Activated naive CD4-positive, alpha-beta T cell treated with anti-CD3 and anti-CD28 coated beads, Interleukin-2, amount 50 U/mL, for 72 hours (primary cell): ENCODE results near the gene PRAC2. TPM values are rescaled to one million over a fixed set of nuclear protein-coding genes. Genes with fewer than 3 reads are reported as not detected.

Experiments used
- ATAC-seq, 2 donors: fragments of 150-1000 bp; cut with Tn5 transposase; 2 replicates each; pipeline ENCODE4 v1.10.0; 2021; ENCODE audit warnings: mild to moderate bottlenecking in 2 of 2, moderate library complexity in 2 of 2
- DNase-seq, 2 donors: peaks; one replicate each; pipeline ENCODE4 v3.0.0; 2021 to 2022; ENCODE audit warnings: low spot score in 2 of 2
- H3K27ac Mint-ChIP-seq, 2 donors: one replicate each; pipeline ENCODE4 v1.8.0; 2022; ENCODE audit warnings: mild to moderate bottlenecking in 2 of 2, mixed read lengths in 2 of 2
- H3K36me3 Mint-ChIP-seq, 2 donors: one replicate each; pipeline ENCODE4 v1.8.0; 2022; ENCODE audit warnings: mixed read lengths in 2 of 2
- H3K9me3 Mint-ChIP-seq, 2 donors: one replicate each; pipeline ENCODE4 v1.8.0; 2022; ENCODE audit warnings: mixed read lengths in 2 of 2
- total RNA-seq, 2 donors: library from RNA; stranded (reverse); gene quantifications; one replicate each; pipeline ENCODE4 v1.2.3, GENCODE V29; 2022

Gene PRAC2
- total RNA-seq, 2 donors from 2014 or later: not detected

DNA sequence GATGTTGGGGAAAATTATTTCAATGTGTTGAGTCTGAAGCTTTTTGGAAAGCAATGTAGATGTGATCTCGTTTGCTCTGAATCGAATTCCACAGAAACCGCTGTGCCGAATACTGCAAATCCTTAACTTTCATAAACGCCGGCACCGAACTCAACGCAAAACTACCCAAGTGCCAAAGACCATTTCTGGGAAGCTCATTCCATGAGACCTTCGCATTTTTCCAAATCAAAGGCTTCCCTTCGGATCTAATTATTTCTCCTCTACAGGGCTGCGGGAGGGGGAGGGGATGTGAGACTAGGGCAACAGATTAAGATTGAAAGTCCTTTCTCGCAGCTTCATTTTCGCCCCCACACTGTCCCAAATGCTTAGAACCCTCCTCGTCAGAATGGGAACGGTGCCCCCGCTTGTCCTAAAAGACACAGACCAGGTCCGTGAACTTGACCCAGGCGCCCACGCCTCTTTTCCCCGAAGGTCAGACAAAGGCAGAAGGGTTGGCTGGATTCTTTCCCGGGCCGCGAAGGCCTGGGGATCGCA, 4.7 kb upstream of the PRAC2 start:
- ATAC-seq: no peak
- Mint-ChIP-seq H3K27ac (peak overlapping the region in 1 of 2 donors; percentile 65), H3K36me3 (peaks cover 0 to 15% of the 10 kb centered on the region in 2 donors), H3K9me3 (no peaks in the 10 kb centered on the region)
- DNase-seq: no peak

DNA sequence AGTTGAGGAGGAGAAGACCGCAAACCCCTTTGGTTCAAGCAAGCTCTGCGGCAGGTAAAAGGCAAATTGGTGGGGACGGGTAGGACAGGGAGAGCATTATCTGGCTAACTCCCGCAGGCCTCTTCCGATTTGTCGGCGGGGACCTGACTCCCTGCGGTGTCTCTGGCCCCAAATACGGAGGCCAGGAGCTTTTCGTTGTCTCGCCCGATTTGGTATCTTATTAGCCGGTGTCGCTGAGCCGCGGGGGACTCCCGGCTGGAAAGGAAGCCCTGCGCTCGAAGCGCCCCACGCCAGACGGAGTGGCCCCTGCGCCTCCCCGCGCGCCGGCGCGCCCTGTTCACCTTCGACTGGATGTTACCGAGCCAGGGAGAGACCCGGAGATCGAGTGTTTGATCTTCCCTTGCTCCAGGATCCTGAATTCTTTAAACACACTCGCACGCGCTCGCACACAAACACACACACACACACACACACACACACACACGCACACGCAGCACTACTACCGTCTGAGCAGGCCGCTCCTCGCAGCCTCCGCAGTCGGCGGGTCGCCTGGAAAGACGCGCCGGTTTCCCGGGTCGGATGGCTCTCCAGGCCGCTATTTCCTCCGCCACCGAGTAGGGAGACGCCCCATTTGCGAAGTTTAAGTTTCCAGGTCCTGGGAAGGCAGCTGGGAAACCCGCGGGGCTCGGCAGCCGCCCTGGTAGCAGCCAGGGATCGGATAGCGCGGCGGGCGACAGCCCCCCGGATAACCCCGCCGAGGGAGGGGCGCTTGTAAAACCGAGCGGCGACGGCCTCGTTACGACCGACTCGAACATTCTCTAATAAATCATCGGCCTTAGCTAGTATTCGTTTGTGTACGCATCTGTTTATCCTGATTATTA, 4.0 kb upstream of the PRAC2 start:
- Mint-ChIP-seq H3K9me3 (no peaks in the 10 kb centered on the region), H3K27ac (peak overlapping the region in 1 of 2 donors; percentile 65), H3K36me3 (peaks cover 0 to 21% of the 10 kb centered on the region in 2 donors)
- no peak for ATAC-seq
- DNase-seq: no peak

DNA sequence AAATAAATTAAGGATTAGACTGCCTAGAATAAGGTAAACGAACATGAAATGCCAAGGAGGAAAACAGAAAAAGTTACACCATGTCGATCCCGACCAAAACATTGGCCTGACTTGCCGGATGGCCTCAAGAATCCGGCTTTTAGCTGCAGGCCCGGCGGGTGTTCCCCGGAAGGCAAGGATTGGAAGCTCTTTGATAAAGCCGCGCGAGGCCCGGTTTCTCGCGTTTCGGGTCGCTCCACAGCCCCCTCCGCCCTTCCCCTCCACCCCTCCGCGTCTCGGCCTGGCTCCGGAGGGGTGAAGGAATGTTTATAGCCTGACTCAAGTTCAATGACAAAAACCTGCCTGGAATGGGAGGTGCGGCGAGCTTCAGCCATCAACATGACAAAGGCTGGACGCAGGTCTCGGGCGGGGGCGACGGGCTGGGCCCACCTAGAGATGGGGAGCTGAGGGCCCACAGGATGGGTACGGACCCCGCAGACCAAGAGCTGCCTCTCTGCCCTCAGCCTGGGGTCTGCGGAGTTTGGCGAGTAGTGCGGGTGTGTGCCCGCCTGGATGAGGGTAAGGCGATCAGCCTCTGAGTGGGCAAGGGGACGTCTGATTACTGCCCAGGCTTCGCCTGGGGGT, 3.2 kb upstream of the PRAC2 start:
- DNase-seq (no peak), ATAC-seq (no peak)
- Mint-ChIP-seq H3K9me3 (no peaks in the 10 kb centered on the region), H3K36me3 (peaks cover 0 to 23% of the 10 kb centered on the region in 2 donors), H3K27ac (no peak overlapping the region)

DNA sequence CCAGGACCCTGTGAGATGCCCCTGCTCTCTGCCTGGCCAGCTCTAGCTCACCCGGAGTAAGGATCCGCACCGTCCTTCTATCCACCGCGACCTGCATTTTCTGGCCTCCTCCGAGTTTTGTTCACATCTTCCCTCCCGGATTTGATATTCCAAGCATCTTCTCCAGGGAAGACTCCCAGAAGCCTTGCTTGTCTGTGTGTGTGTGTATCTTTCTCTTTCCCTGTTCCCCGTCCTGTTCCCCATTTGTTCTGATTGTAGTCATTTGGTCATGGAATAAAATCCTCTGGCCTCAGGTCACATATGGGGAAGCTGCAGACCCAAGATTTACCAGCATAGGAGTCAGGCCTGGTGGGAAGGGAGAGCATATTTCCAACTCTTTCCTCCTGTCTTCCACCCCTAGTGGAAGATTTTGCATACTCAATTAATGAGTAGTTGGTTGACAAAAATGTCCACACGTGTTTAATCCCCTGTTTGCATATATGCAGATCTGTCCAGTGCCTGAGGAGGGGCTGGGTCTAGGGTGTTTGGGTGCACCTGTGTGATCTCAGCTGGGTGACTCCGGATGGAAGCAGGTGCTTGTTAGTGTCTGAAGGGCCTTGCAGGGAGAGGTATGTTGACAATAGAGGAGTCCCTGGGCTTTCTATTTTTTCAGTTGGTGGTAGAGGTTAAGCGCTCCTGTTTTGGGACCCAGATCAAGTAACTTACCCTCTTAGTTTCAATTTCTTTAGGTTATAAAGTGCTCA, 2.5 kb upstream of the PRAC2 start:
- ATAC-seq: no peak
- Mint-ChIP-seq H3K9me3 (no peaks in the 10 kb centered on the region), H3K27ac (no peak overlapping the region), H3K36me3 (peaks cover 0 to 23% of the 10 kb centered on the region in 2 donors)
- DNase-seq: no peak

DNA sequence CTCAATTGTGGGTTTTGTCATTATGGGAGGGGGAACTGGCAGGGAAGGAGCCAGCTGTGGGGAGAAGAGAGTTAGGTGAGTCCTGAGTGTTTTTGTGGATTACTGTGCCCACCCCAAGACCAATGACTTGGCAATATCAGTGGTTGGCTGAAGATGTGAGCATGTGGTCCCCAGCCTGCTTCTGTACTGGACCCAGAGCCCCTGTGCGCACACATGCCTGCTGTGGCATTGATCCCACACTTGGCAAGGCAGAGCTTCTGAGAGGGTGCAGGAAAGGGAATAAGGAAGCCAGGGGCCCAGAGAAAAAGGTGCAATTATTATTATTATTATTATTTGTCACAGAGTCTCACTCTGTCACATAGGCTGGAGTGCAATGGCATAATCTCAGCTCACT, 2.0 kb upstream of the PRAC2 start:
- Mint-ChIP-seq H3K27ac (no peak overlapping the region), H3K36me3 (peaks cover 0 to 23% of the 10 kb centered on the region in 2 donors), H3K9me3 (no peaks in the 10 kb centered on the region)
- DNase-seq (no peak), ATAC-seq (no peak)

DNA sequence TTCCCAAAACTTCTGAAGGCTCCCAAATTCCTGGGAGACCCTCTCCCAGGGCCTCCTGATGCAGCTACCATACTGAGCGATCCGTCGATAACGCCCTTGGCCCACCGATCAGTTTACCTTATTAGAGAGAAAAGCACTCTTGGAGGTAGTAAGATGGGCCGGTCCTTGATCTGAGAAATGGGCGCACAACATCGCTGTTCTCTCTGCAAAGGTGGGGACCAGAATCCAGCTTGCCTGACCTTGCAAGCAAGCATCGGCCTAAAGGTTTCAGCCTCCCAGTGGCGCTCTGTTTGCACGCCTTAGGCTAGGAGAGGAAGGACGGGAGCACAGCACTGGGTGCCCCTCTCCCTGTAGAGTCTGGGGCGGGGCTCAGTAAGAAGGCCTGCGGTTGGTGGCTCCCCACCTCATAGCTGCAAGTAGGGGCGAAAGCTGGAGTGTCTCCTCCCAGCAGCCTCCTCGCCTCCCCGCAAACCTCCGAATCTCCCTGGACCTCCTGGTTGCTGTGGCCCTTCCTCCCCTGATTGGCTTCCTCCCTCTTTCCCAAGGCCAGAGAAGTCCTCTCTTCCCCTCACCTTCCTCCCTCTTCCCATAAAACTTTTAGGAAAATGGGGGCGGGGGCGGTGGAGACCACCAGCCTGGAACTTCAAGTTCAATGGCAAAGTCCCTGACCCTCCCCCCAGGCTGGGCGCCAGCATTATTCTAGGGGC, 631 bp upstream of the PRAC2 start, which contains the start of gene PRAC1:
PRAC1 (minus strand) TSS at position 318 of the 707 bp plus-strand sequence; CDS start at position 192, 126 bp downstream.
- Mint-ChIP-seq H3K9me3 (no peaks in the 10 kb centered on the region), H3K36me3 (peaks cover 0 to 23% of the 10 kb centered on the region in 2 donors), H3K27ac (peak within 1 kb of the TSS in 1 of 2 donors; percentile 84)
- ATAC-seq: no peak
- no peak for DNase-seq

DNA sequence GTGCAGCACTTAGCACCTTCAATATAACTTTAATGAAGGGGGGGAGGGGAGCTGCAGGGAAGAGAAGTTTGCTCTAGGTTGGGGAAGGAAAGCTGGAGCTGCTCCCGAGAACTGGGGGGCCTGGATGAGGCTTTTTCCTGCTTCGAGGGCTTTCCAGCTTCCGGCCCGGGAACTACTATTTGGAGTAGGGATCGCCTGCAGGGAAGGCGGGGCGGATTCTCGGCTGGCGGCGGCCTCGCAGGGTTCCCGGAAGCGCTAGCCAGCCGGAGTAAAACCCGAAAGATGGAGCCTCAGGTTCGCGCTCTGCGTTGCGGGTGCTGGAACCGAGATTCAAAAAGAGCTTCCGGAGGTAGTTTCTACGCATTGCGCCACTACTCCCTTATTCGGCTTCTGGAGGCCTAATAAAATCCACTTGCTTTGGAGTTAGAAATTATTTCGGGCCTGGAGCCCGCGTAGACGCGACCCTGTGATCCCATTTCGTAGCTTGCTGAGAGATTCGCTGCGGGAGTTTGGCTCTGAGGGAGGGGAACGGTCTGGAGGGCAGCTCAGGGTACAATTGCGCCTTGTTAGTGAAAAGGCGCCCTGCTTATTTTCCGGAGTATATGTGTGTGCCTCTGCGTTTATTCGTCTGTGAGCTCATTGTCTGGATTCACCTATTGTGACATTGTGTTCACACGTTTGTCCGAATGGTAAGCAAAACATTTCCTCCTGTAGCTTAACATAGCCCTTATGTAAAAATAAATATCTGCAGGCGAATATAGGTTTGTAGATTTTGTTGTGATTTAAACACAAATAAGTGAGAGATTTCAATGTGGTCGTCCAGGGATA, 652 bp downstream of the PRAC2 start:
- ATAC-seq (no peak), DNase-seq (no peak)
- no peaks in the 10 kb centered on the region for H3K9me3 Mint-ChIP-seq
- H3K27ac Mint-ChIP-seq: peak overlapping the region in 1 of 2 donors; percentile 85
- peaks cover 0 to 18% of the 10 kb centered on the region in 2 donors for H3K36me3 Mint-ChIP-seq

DNA sequence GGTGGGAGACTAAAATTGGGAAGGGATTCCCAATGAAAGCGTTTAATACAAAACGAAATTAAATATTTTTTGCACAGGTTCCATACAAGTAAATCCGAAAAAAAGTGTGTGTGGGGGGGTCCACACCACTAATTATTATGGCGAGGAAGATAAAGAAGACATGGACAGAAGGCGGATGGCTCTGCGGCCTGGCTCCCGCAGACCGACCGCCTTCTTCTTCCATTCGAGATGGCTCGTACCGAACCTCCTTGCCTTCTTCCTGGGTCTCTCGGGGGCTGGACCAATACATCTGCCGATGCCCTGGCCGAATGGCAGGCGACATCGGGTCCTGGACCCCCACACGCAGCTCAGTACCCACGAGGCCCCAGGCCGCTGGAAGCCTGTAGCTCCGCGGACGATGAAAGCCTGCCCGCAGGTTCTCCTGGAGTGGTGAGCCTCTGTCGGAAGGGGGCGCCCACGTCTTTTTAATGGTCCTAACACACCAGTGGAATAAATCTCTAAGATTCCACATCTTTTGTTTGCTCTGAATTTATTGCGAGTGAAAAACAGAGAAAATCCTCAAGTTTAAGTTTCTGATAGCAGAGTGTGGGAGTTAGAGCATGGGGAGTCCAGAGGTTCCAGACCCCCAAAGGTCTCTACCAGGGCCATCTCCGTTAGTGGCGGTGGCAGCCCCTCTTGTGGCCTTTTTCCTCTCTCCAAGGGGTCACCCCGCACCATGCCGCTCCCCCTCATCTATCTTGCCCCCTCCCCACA, 1.4 kb downstream of the PRAC2 start:
- DNase-seq (peak in 1 of 2 donors; percentile 89), ATAC-seq (peak; percentile 84 to 87)
- Mint-ChIP-seq H3K9me3 (no peaks in the 10 kb centered on the region), H3K27ac (peak overlapping the region in 1 of 2 donors; percentile 85), H3K36me3 (peaks cover 0 to 18% of the 10 kb centered on the region in 2 donors)

DNA sequence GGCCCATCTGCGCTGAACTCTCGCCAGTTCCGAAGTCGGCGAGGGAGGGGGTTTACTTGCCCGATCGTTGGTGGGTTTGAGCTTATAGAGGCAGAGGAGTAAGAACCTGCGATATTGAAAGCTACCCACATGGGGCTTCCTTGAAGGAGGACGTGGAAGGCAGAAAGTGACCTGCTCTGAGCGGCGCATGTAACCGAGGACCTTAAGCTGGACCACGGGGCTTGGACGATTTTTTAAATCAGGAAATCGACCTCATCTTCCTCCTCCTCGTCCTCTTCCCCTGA, 2.0 kb downstream of the PRAC2 start:
- Mint-ChIP-seq H3K36me3 (peaks cover 0 to 18% of the 10 kb centered on the region in 2 donors), H3K27ac (peak overlapping the region in 1 of 2 donors; percentile 81), H3K9me3 (no peaks in the 10 kb centered on the region)
- no peak for DNase-seq
- peak in 1 of 2 donors; percentile 25 for ATAC-seq

DNA sequence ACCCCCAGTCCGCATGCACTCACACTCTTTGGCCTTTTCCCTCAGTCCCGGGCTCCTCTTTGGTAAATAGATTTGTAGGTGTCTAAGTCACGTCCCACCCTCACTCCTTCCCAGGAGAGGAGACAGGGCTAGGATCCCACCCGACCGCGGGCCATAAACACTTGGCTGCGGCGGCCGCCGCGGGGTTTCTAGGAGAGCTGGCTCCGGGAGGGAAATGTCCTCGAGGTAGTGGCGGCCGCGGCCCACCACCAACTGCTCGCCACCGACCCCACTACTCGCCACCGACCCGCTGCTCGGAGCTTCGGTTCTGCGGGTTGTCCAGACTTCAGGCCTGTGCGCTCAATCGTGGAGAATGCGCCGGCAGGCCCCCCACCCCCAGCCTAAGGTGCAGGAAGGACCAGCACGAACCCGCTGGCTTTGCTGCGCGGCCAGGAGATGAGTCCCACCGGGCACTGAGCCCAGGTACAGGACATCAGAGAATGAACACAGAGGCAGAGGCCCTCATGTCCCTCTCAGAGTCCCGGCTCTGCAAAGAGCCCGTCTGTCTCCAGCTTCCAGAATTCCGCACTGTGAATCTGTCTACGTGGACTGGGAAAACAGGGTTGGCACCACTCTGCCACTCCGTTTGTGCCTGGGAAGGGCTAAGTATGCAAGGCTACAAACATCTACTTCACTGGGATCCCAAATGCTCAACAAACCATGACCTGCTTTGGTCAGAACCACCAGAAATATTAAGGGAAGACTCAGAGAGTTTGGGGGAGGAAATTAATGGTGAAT, 2.5 kb downstream of the PRAC2 start:
- Mint-ChIP-seq H3K9me3 (no peaks in the 10 kb centered on the region), H3K27ac (peak overlapping the region in 1 of 2 donors; percentile 81), H3K36me3 (peaks cover 0 to 13% of the 10 kb centered on the region in 2 donors)
- ATAC-seq (no peak), DNase-seq (no peak)

DNA sequence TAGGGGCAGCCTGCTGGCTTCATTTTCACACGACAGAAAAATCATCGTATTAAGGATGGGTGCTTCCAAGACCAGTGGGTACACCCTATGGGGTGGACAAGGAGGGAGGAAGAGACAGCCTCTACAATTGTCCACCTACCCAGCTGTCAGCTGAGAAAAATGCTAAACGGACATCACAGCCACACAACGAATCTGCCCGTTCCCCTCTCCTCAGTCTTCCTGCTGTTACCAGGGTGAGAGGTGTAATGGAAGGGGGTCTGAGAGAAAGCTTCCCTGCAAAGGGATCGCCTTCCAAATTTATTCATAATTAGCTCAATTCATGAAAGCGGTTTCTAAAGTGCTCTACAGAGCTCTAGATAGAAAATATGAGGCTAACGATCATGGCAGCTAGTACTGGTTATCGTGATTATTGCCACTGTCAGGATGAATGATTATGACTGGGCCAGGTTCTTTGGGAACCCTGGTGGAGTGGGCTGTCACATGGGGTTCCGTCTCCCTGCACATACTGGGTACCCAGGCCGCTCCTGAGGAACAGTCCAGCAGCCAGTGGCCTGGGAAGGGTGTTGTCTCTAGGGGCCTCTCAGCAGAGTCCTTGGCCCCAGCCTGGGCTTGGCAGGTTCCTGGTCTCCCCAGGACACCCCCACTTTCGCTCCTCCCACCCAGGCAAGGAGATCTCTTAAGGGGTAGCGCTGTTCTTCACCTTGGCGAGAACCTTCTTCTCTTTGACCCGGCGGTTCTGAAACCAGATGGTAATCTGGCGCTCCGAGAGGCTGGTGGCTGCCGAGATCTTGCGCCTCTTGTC, 3.3 kb downstream of the PRAC2 start:
- ATAC-seq: no peak

DNA sequence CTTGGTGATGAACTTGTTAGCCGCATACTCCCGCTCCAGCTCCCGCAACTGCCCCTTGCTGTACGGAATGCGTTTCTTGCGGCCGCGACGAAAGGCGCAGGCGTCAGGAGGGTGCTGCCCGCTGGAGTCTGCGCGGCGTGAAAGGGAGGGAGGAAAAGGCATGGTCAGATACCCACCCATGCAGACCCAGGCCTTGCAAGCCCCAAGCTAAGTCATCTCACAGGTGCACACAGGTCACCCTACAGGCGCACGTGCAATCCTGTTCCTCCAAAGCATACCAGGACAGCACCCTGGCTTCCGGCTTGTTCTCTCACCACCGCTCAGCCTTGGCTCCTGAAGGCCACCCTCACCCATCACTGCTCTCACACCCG, 3.9 kb downstream of the PRAC2 start:
- no peak for DNase-seq
- H3K36me3 Mint-ChIP-seq: peaks cover 0 to 8% of the 10 kb centered on the region in 2 donors
- H3K27ac Mint-ChIP-seq: no peak overlapping the region
- no peaks in the 10 kb centered on the region for H3K9me3 Mint-ChIP-seq
- ATAC-seq: no peak

More for the DNA sequence above, 3.3 kb downstream of the PRAC2 start:
- Mint-ChIP-seq H3K27ac (no peak overlapping the region), H3K9me3 (no peaks in the 10 kb centered on the region), H3K36me3 (peaks cover 0 to 8% of the 10 kb centered on the region in 2 donors)
- no peak for DNase-seq

DNA sequence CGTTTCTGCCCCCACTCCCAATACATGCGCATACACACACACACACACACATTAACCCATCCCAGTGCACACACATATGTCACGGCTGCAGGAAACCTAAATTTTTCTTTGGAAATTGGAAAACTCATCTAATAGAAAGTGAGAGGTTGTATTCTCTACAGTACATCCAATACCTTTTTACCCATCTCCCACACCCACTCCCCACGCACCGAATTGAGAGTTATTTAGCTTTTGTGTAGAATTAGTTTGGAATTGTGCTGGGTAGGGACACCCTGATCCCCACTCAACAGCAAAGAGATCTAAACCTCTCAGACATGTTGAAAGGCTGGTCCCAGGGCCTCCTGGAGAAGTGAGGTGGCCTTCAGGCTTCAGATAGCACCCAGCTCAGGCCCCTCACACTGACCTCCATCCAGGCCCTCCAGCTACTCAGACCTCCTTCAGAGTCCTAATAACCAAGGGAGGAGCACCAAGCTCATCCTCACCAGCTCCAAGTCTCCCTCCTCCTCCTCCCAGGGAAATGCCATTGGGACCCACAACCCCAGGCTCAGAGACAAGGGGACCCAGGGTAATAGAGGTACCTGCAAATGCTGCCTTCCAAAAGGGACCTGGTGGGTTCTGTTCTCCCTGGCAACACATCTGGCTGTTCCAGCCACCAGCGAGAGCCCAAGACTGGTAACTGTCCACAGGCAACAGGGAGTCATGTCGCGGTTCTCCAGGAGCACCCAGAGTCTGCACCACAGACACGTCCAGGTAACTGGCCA, 4.6 kb downstream of the PRAC2 start:
- Mint-ChIP-seq H3K9me3 (no peaks in the 10 kb centered on the region), H3K36me3 (peaks cover 0 to 8% of the 10 kb centered on the region in 2 donors), H3K27ac (no peak overlapping the region)
- no peak for ATAC-seq
- no peak for DNase-seq
